Panc1 (cell line): ENCODE results near the gene DLG4. TPM values are rescaled to one million over a fixed set of nuclear protein-coding genes. Genes with fewer than 3 reads are reported as not detected.

Experiments used
- ATAC-seq: fragments of 200-7000 bp; cut with Tn5 transposase; 2 replicates; pipeline ENCODE4 v1.9.1; 2020; ENCODE audit warnings: mild to moderate bottlenecking, moderate library complexity
- BruUV-seq: library from RNA; stranded (reverse); fragments of 400-500 nt; replicated peaks from 2 replicates; lab custom pipeline; 2021; lab: Mats Ljungman, UMichigan
- CTCF ChIA-PET: fragments of 300-600 bp; sonication (Branson Sonifier 250); formaldehyde crosslinking; loops from one replicate; lab custom pipeline; 2022; ENCODE audit warnings: antibody characterized with exemption; lab: Charles Lee
- POLR2A ChIA-PET: fragments of 300-600 bp; sonication (Branson Sonifier 250); formaldehyde crosslinking; loops from one replicate; lab custom pipeline; 2022; ENCODE audit warnings: antibody characterized with exemption; lab: Charles Lee
- DNase-seq: peaks from one replicate; pipeline ENCODE4 v3.0.0-alpha.2; 2010; ENCODE audit warnings: low read depth, low spot score
- H3K27ac ChIP-seq: 2 replicates; pipeline ENCODE4 v1.5.1; 2011; ENCODE audit warnings: mild to moderate bottlenecking, low read length, inconsistent platforms
- H3K27me3 ChIP-seq: fragments of 200-500 bp; sonication (Bioruptor generic); 2 replicates; pipeline ENCODE4 v1.6.0; 2014; ENCODE audit warnings: low read length, inconsistent platforms; ENCODE audit not compliant: control insufficient read depth, insufficient read depth
- H3K36me3 ChIP-seq: fragments of 200-500 bp; sonication (Bioruptor generic); 2 replicates; pipeline ENCODE4 v1.5.1; 2014; ENCODE audit warnings: inconsistent platforms, mild to moderate bottlenecking, low read length, moderate library complexity; ENCODE audit not compliant: control insufficient read depth, insufficient read depth
- H3K4me1 ChIP-seq: 2 replicates; pipeline ENCODE4 v1.5.1; 2011; ENCODE audit warnings: inconsistent platforms, mild to moderate bottlenecking, low read length, moderate library complexity; ENCODE audit not compliant: control insufficient read depth, insufficient read depth
- H3K4me3 ChIP-seq, 2 experiments: 2 replicates each; pipeline ENCODE4 v1.5.1; 2011 to 2012; ENCODE audit warnings: low read depth in 2 of 2, low read length in 2 of 2, mild to moderate bottlenecking in 2 of 2, inconsistent platforms in 1 of 2, moderate library complexity in 1 of 2
- H3K9me3 ChIP-seq: fragments of 200-500 bp; sonication (Bioruptor generic); 2 replicates; pipeline ENCODE4 v1.5.1; 2014; ENCODE audit warnings: low read depth, mild to moderate bottlenecking, inconsistent platforms, low read length, moderate library complexity; ENCODE audit not compliant: control insufficient read depth, insufficient read depth
- CTCF ChIP-seq: fragments of 450-650 bp; IDR thresholded peaks from 2 replicates; pipeline ENCODE4 v1.5.1; 2017; ENCODE audit warnings: mild to moderate bottlenecking
- POLR2AphosphoS5 ChIP-seq: IDR thresholded peaks from 2 replicates; pipeline ENCODE4 v1.6.1; 2012; ENCODE audit warnings: mild to moderate bottlenecking, low read depth, low read length, moderate library complexity
- REST ChIP-seq, 2 experiments: IDR thresholded peaks; 2 replicates each; pipeline ENCODE4 v1.6.1; 2011 to 2012; ENCODE audit warnings: low read depth in 2 of 2, control low read depth in 1 of 2, low read length in 1 of 2, mild to moderate bottlenecking in 1 of 2, moderate library complexity in 1 of 2; ENCODE audit not compliant: insufficient read depth in 1 of 2
- SIN3A ChIP-seq: IDR thresholded peaks from 2 replicates; pipeline ENCODE4 v1.6.1; 2012; ENCODE audit warnings: low read depth, mild to moderate bottlenecking, low read length, moderate library complexity, borderline replicate concordance; ENCODE audit not compliant: insufficient read depth
- TCF7L2 ChIP-seq: IDR thresholded peaks from 2 replicates; pipeline ENCODE4 v1.6.1; 2011; ENCODE audit warnings: mild to moderate bottlenecking, low read depth, low read length, inconsistent platforms
- in situ Hi-C: cut with HindIII; loops from 2 replicates; pipeline ENCODE4 v1.10.0; 2016; ENCODE audit warnings: low sequenced_read_pairs, low pct_unique_long_range_greater_than_20kb
- intact Hi-C: fragments of 100-400 bp; cut with micrococcal nuclease; formaldehyde crosslinking; loops from one replicate; pipeline ENCODE4 v1.10.0; 2022; ENCODE audit not compliant: unreplicated experiment
- total RNA-seq: library from RNA; stranded (reverse); gene quantifications from one replicate; pipeline ENCODE4 v1.2.1, GENCODE V29; 2021; ENCODE audit not compliant: unreplicated experiment

Gene DLG4
- total RNA-seq, 1 experiment from 2014 or later: 32.4 TPM

GRCh38 chr17:7262192-7262934 lies 42.7 kb upstream of the DLG4 start, which contains the start of gene CLDN7:
Gene CLDN7 (minus strand): TSS chr17:7262478. CDS start chr17:7262043, 435 bp downstream.
- Histone ChIP-seq H3K4me1 (peaks cover 22% of the 10 kb centered on the region), H3K9me3 (no peaks in the 10 kb centered on the region), H3K36me3 (peaks cover 3% of the 10 kb centered on the region), H3K27me3 (no peaks in the 10 kb centered on the region), H3K27ac (peak within 1 kb of the TSS; percentile 81), H3K4me3 (peak within 1 kb of the TSS; percentile 50 to 65)
- intact Hi-C loops (no loop called here), in situ Hi-C loops (no loop called here)
- DNase-seq: no peak
- ATAC-seq: no peak
- TF ChIP-seq SIN3A: no peak
- no peak for TF ChIP-seq CTCF
- TF ChIP-seq POLR2AphosphoS5: no peak
- TF ChIP-seq TCF7L2: no peak
- TF ChIP-seq REST (IDR thresholded peaks at IDR 0.05; ENCODE audit: insufficient read depth in 1 of 2, low read depth in 2 of 2, low read length in 1 of 2): no peak
- CTCF ChIA-PET: no interaction called here
- BruUV-seq: TSS peak; percentile 90
- POLR2A ChIA-PET: interaction anchor here (0.7 kb wide), 1 partner anchor 29 kb away, joined by 11 read pairs; no protein-coding TSS in a partner anchor

GRCh38 chr17:7261379-7262191 lies 41.9 kb upstream of the DLG4 start:
- ATAC-seq: peak; percentile 36
- Histone ChIP-seq H3K9me3 (no peaks in the 10 kb centered on the region), H3K27me3 (no peaks in the 10 kb centered on the region), H3K27ac (peak overlapping the region; percentile 81), H3K4me1 (peaks cover 22% of the 10 kb centered on the region), H3K4me3 (peak overlapping the region; percentile 50 to 65), H3K36me3 (peaks cover 3% of the 10 kb centered on the region)
- intact Hi-C loops: no loop called here
- no peak for DNase-seq
- TF ChIP-seq POLR2AphosphoS5: no peak
- TF ChIP-seq TCF7L2: no peak
- no peak for TF ChIP-seq REST (IDR thresholded peaks at IDR 0.05; ENCODE audit: insufficient read depth in 1 of 2, low read depth in 2 of 2, low read length in 1 of 2)
- no peak for TF ChIP-seq SIN3A
- TF ChIP-seq CTCF: no peak
- POLR2A ChIA-PET: interaction anchor here (0.7 kb wide), 1 partner anchor 30 kb away, joined by 11 read pairs; no protein-coding TSS in a partner anchor
- BruUV-seq: no TSS peak
- in situ Hi-C loops: no loop called here
- CTCF ChIA-PET: no interaction called here
